Activated CD4-positive, CD25-positive, alpha-beta regulatory T cell treated with anti-CD3 and anti-CD28 coated beads, Interleukin-2, amount 50 U/mL, for 24 hours (primary cell): ENCODE measurements around the gene GALR3.

Experiments
- ATAC-seq, 2 donors: fragments of 150-1000 bp; cut with Tn5 transposase; one replicate each; pipeline ENCODE4 v1.10.0; 2021; ENCODE audit warnings: mild to moderate bottlenecking in 1 of 2, moderate library complexity in 1 of 2

GALR3 gene

GRCh38 chr22:37824674-37825641 is 1.8 kb downstream of the GALR3 start:
- ATAC-seq: peak; percentile 34 to 52

- no peak for ATAC-seq
Observed at GRCh38 chr22:37827056-37827455, 3.9 kb downstream of the GALR3 start.

GRCh38 chr22:37830093-37830842 is 7.1 kb downstream of the GALR3 start:
- ATAC-seq: no peak

GRCh38 chr22:37831472-37831871 is 8.3 kb downstream of the GALR3 start:
- no peak for ATAC-seq

GRCh38 chr22:37832022-37832857 is 9.1 kb downstream of the GALR3 start:
- no peak for ATAC-seq

- no peak for ATAC-seq
Observed at GRCh38 chr22:37842015-37842793, 19.0 kb downstream of the GALR3 start.

- peak; percentile 30 to 36 for ATAC-seq
Observed at GRCh38 chr22:37843741-37844089, 20.5 kb downstream of the GALR3 start.

GRCh38 chr22:37844904-37845329 is 21.7 kb downstream of the GALR3 start:
- ATAC-seq: no peak

GRCh38 chr22:37846433-37846832 is 23.3 kb downstream of the GALR3 start:
- no peak for ATAC-seq

GRCh38 chr22:37848587-37849088 is 25.5 kb downstream of the GALR3 start:
- ATAC-seq: no peak

- peak; percentile 73 for ATAC-seq
Observed at GRCh38 chr22:37849089-37849751, 26.0 kb downstream of the GALR3 start, which contains the start of gene EIF3L. EIF3L (plus strand) TSS chr22:37849419; CDS start chr22:37849450, 31 bp downstream.

- ATAC-seq: no peak
Observed at GRCh38 chr22:37850801-37851200, 27.6 kb downstream of the GALR3 start.

- no peak for ATAC-seq
Observed at GRCh38 chr22:37852418-37852817, 29.2 kb downstream of the GALR3 start.

GRCh38 chr22:37854946-37855345 is 31.8 kb downstream of the GALR3 start:
- no peak for ATAC-seq

GRCh38 chr22:37855462-37855861 is 32.3 kb downstream of the GALR3 start:
- ATAC-seq: no peak

GRCh38 chr22:37860796-37861421 is 37.7 kb downstream of the GALR3 start:
- ATAC-seq: no peak

- peak; percentile 13 to 20 for ATAC-seq
Observed at GRCh38 chr22:37862570-37863325, 39.6 kb downstream of the GALR3 start.

GRCh38 chr22:37865510-37865909 is 42.3 kb downstream of the GALR3 start:
- no peak for ATAC-seq

- no peak for ATAC-seq
Observed at GRCh38 chr22:37870273-37870672, 47.1 kb downstream of the GALR3 start.
